Hepatocyte (in vitro differentiated cells): ENCODE data around the gene S1PR5. TPM values are rescaled to one million over a fixed set of nuclear protein-coding genes. Genes with fewer than 3 reads are reported as not detected.

Experiments used
- DNase-seq: peaks from one replicate; pipeline ENCODE4 v3.0.0-alpha.2; 2016; ENCODE audit warnings: low spot score
- H2AFZ ChIP-seq: fragments of 200-600 bp; sonication (generic); 2 replicates; pipeline ENCODE4 v1.6.0; 2016; ENCODE audit warnings: antibody characterized with exemption, mild to moderate bottlenecking
- H3K27ac ChIP-seq: fragments of 200-600 bp; sonication (generic); 2 replicates; pipeline ENCODE4 v1.5.1; 2016; ENCODE audit warnings: mild to moderate bottlenecking
- H3K27me3 ChIP-seq: fragments of 200-600 bp; sonication (generic); 2 replicates; pipeline ENCODE4 v1.6.1; 2016
- H3K36me3 ChIP-seq: fragments of 200-600 bp; sonication (generic); replicated peaks from 2 replicates; pipeline ENCODE4 v1.5.1; 2016; ENCODE audit warnings: low read depth; ENCODE audit not compliant: insufficient read depth
- H3K4me1 ChIP-seq: fragments of 200-600 bp; sonication (generic); 2 replicates; pipeline ENCODE4 v1.5.1; 2016; ENCODE audit warnings: mild to moderate bottlenecking, moderate library complexity; ENCODE audit not compliant: insufficient read depth
- H3K4me2 ChIP-seq: fragments of 200-600 bp; sonication (generic); 2 replicates; pipeline ENCODE4 v1.6.0; 2016
- H3K4me3 ChIP-seq: fragments of 200-600 bp; sonication (generic); 2 replicates; pipeline ENCODE4 v1.5.1; 2016; ENCODE audit warnings: mild to moderate bottlenecking
- H3K79me2 ChIP-seq: fragments of 200-600 bp; sonication (generic); 2 replicates; pipeline ENCODE4 v1.6.0; 2017; ENCODE audit warnings: mild to moderate bottlenecking
- H3K9me2 ChIP-seq: fragments of 200-600 bp; sonication (generic); replicated peaks from 2 replicates; pipeline ENCODE4 v1.6.0; 2017; ENCODE audit warnings: mild to moderate bottlenecking; ENCODE audit not compliant: insufficient read depth
- H3K9me3 ChIP-seq: fragments of 200-600 bp; sonication (generic); 2 replicates; pipeline ENCODE4 v1.5.1; 2016; ENCODE audit warnings: low read depth, mild to moderate bottlenecking
- H4K20me1 ChIP-seq: fragments of 200-600 bp; sonication (generic); 2 replicates; pipeline ENCODE4 v1.6.0; 2016; ENCODE audit warnings: mild to moderate bottlenecking; ENCODE audit not compliant: insufficient read depth, poor library complexity, severe bottlenecking
- CTCF ChIP-seq: fragments of 200-600 bp; sonication (generic); IDR thresholded peaks from 2 replicates; pipeline ENCODE4 v1.5.1; 2016; ENCODE audit warnings: antibody characterized with exemption, mild to moderate bottlenecking; ENCODE audit not compliant: poor library complexity
- EZH2 ChIP-seq: fragments of 200-600 bp; sonication (generic); IDR thresholded peaks from 2 replicates; pipeline ENCODE4 v1.6.1; 2016; ENCODE audit warnings: antibody characterized with exemption, mild to moderate bottlenecking, borderline replicate concordance
- EZH2phosphoT487 ChIP-seq: fragments of 200-600 bp; sonication (generic); IDR thresholded peaks from one replicate; pipeline ENCODE4 v1.6.1; 2018; ENCODE audit warnings: antibody characterized with exemption, mild to moderate bottlenecking, low read depth, moderate library complexity; ENCODE audit not compliant: unreplicated experiment, severe bottlenecking
- WGBS: methylation state at CpG from one replicate; pipeline ENCODE4 v1.1.6; 2016; ENCODE audit warnings: low lambda C conversion rate; ENCODE audit errors: missing lambda C conversion rate; 5-methylcytosine and 5-hydroxymethylcytosine counted together
- polyA plus RNA-seq: library from polyadenylated mRNA; unstranded; fragments of >200 nt; fragmentation: Nextera tagmentation; extraction: Ambion mirVana; gene quantifications from 2 replicates; pipeline ENCODE4 v1.2.1, GENCODE V29; 2016
- total RNA-seq: library from RNA; depleted of rRNA; stranded (reverse); fragments of >200 nt; gene quantifications from 2 replicates; pipeline ENCODE4 v1.2.3, GENCODE V29; 2014

The S1PR5 gene
- total and polyA plus RNA-seq, 2 experiments from 2014 or later = 0.17 to 0.75 TPM

- H4K20me1 ChIP-seq = peaks cover 2% of the 10 kb centered on the region
- peaks cover 54% of the 10 kb centered on the region for H3K79me2 ChIP-seq
- 93% methylated on average over 2 of the region's 2 CpGs for WGBS
- H3K4me2 ChIP-seq = no peak overlapping the region
- peaks cover 10% of the 10 kb centered on the region for H3K4me1 ChIP-seq
- no peaks in the 10 kb centered on the region for H3K9me3 ChIP-seq
- H3K36me3 ChIP-seq = no peaks in the 10 kb centered on the region
- DNase-seq = no peak
- H3K9me2 ChIP-seq = no peaks in the 10 kb centered on the region
- no peaks in the 10 kb centered on the region for H3K27me3 ChIP-seq
- H3K4me3 ChIP-seq = no peak overlapping the region
- no peak for TF ChIP-seq EZH2phosphoT487
- no peak for TF ChIP-seq EZH2
- TF ChIP-seq CTCF = no peak
- no peak overlapping the region for H3K27ac ChIP-seq
- H2AFZ ChIP-seq = no peak overlapping the region
Measured at GRCh38 chr19:10500247-10500592, 17.0 kb downstream of the S1PR5 start.

DNA sequence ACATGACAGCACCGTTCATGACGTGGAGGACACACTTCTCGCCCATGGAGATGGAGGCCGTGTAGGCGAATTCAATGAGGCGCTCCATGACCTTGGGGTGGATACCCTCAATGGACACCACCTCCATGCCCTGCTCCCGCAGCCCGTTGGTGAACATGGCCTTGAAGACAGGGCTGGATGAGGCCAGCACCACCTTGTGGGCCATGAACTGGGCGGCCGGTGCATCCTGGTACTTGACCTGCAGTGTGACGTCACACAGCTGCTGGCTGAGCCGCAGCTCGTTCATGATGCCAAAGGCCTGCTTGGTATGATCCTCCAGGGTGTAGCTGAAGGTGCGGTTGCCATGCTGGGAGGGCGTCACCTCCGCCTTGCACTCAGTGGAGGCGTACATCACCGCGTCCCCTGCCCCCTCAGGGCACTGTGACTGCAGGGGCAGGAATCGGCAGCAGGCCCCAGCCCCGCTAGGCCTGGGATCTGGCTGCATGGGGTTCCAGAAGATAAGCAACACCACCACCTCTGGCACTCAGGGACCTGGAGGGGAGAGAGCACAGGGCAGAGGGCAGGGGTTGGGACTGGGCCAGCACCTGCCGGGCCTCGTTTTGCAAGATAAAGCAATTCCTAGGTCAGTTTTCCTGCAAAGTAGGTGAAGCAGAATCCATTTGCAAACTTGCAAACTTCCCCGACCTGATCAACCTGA is 17.5 kb downstream of the S1PR5 start:
- no peak for DNase-seq
- no peaks in the 10 kb centered on the region for H3K36me3 ChIP-seq
- H3K27ac ChIP-seq = no peak overlapping the region
- H3K4me2 ChIP-seq = no peak overlapping the region
- H3K4me1 ChIP-seq = peaks cover 10% of the 10 kb centered on the region
- H4K20me1 ChIP-seq = peaks cover 2% of the 10 kb centered on the region
- no peaks in the 10 kb centered on the region for H3K9me2 ChIP-seq
- H3K9me3 ChIP-seq = no peaks in the 10 kb centered on the region
- no peak overlapping the region for H3K4me3 ChIP-seq
- 87% methylated on average over 24 of the region's 24 CpGs for WGBS
- H3K27me3 ChIP-seq = no peaks in the 10 kb centered on the region
- TF ChIP-seq EZH2phosphoT487 (no peak), CTCF (no peak), EZH2 (no peak)
- H3K79me2 ChIP-seq = peaks cover 58% of the 10 kb centered on the region
- H2AFZ ChIP-seq = no peak overlapping the region

- no peak overlapping the region for H3K27ac ChIP-seq
- WGBS = 96% methylated on average over 4 of the region's 4 CpGs
Measured at GRCh38 chr19:10497371-10497770, 19.9 kb downstream of the S1PR5 start.

More at GRCh38 chr19:10497371-10497770, 19.9 kb downstream of the S1PR5 start:
- Histone ChIP-seq H2AFZ (no peak overlapping the region), H4K20me1 (peaks cover 2% of the 10 kb centered on the region), H3K79me2 (peaks cover 57% of the 10 kb centered on the region), H3K9me2 (no peaks in the 10 kb centered on the region), H3K4me2 (no peak overlapping the region), H3K4me1 (peaks cover 10% of the 10 kb centered on the region), H3K27me3 (no peaks in the 10 kb centered on the region), H3K4me3 (no peak overlapping the region), H3K9me3 (no peaks in the 10 kb centered on the region), H3K36me3 (no peaks in the 10 kb centered on the region)
- no peak for DNase-seq
- TF ChIP-seq EZH2 (no peak), CTCF (no peak), EZH2phosphoT487 (no peak)
